Liver (tissue), 3 donors: ENCODE data around the gene IL17B.

Source experiments
- CTCF ChIP-seq: fragments of 150-350 bp; IDR thresholded peaks from 2 replicates; pipeline ENCODE4 v1.5.1; 2017; ENCODE audit warnings: improper control_type of control experiment, low read depth, low read length; ENCODE audit not compliant: missing input control
- EGR1 ChIP-seq, 2 donors: IDR thresholded peaks; 2 replicates each; pipeline ENCODE4 v1.6.1; 2016 to 2018; ENCODE audit warnings: antibody characterized with exemption in 2 of 2, low read depth in 2 of 2
- FOXA1 ChIP-seq: IDR thresholded peaks from 2 replicates; pipeline ENCODE4 v1.6.1; 2016; ENCODE audit warnings: antibody characterized with exemption
- FOXA2 ChIP-seq: IDR thresholded peaks from 2 replicates; pipeline ENCODE4 v1.6.1; 2016; ENCODE audit warnings: antibody characterized with exemption
- GABPA ChIP-seq, 2 donors: IDR thresholded peaks in 1 of 2; conservative IDR thresholded peaks in 1 of 2; 2 replicates each; pipeline ENCODE4 v1.6.1; 2016; ENCODE audit warnings: antibody characterized with exemption in 2 of 2, mild to moderate bottlenecking in 1 of 2, moderate library complexity in 1 of 2
- JUND ChIP-seq, 2 donors: IDR thresholded peaks; 2 replicates each; pipeline ENCODE4 v1.6.1; 2016; ENCODE audit warnings: antibody characterized with exemption in 2 of 2
- RAD21 ChIP-seq, 2 donors: IDR thresholded peaks; 2 replicates each; pipeline ENCODE4 v1.6.1; 2016; ENCODE audit warnings: antibody characterized with exemption in 2 of 2, mild to moderate bottlenecking in 2 of 2
- SP1 ChIP-seq: IDR thresholded peaks from 2 replicates; pipeline ENCODE4 v1.6.1; 2018; ENCODE audit warnings: antibody characterized with exemption, mild to moderate bottlenecking
- TAF1 ChIP-seq: conservative IDR thresholded peaks from 2 replicates; pipeline ENCODE4 v1.6.1; 2016; ENCODE audit warnings: antibody characterized with exemption, mild to moderate bottlenecking
- YY1 ChIP-seq: IDR thresholded peaks from 2 replicates; pipeline ENCODE4 v1.6.1; 2016; ENCODE audit warnings: antibody characterized with exemption, mild to moderate bottlenecking
- TF ChIP-seq, protein P1 (sequence below): IDR thresholded peaks from 2 replicates; pipeline ENCODE4 v1.6.1; 2016; ENCODE audit warnings: antibody characterized with exemption
- TF ChIP-seq, protein P2 (sequence below): IDR thresholded peaks from 2 replicates; pipeline ENCODE4 v1.6.1; 2016; ENCODE audit warnings: antibody characterized with exemption, mild to moderate bottlenecking
- TF ChIP-seq, protein P3 (sequence below): IDR thresholded peaks from 2 replicates; pipeline ENCODE4 v1.6.1; 2016; ENCODE audit warnings: antibody characterized with exemption
- TF ChIP-seq, protein P4 (sequence below): IDR thresholded peaks from 2 replicates; pipeline ENCODE4 v1.6.1; 2016; ENCODE audit warnings: antibody characterized with exemption
- donor health status: healthy.
- donor health status: healthy.

DNA sequence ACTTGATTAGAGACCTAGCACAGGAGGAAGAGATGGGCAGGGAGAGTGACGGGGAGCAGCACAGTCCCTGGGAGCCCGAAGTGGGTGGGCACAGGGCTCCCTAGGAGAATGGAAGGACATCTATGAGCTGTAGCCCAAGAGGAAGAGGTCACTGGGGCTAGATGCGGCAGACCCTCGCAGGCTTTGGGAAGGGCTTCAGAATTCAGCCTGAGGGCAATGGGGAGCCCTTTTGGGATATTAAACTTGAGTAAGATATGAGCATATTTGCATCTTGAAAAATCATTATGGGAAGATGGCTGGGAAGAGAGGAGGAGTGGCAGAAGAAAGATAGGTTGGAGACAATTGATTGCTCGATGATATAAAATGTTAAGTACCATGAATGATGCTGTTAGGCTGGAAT lies 48.9 kb upstream of the IL17B start:
- TF ChIP-seq CTCF, result no peak
- TF ChIP-seq JUND (IDR thresholded peaks at IDR 0.05), result no peak
- no peak for TF ChIP-seq TAF1
- TF ChIP-seq FOXA2, result no peak
- no peak for TF ChIP-seq YY1
- TF ChIP-seq, protein P1, sequence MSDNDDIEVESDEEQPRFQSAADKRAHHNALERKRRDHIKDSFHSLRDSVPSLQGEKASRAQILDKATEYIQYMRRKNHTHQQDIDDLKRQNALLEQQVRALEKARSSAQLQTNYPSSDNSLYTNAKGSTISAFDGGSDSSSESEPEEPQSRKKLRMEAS, result no peak
- TF ChIP-seq, protein P2, sequence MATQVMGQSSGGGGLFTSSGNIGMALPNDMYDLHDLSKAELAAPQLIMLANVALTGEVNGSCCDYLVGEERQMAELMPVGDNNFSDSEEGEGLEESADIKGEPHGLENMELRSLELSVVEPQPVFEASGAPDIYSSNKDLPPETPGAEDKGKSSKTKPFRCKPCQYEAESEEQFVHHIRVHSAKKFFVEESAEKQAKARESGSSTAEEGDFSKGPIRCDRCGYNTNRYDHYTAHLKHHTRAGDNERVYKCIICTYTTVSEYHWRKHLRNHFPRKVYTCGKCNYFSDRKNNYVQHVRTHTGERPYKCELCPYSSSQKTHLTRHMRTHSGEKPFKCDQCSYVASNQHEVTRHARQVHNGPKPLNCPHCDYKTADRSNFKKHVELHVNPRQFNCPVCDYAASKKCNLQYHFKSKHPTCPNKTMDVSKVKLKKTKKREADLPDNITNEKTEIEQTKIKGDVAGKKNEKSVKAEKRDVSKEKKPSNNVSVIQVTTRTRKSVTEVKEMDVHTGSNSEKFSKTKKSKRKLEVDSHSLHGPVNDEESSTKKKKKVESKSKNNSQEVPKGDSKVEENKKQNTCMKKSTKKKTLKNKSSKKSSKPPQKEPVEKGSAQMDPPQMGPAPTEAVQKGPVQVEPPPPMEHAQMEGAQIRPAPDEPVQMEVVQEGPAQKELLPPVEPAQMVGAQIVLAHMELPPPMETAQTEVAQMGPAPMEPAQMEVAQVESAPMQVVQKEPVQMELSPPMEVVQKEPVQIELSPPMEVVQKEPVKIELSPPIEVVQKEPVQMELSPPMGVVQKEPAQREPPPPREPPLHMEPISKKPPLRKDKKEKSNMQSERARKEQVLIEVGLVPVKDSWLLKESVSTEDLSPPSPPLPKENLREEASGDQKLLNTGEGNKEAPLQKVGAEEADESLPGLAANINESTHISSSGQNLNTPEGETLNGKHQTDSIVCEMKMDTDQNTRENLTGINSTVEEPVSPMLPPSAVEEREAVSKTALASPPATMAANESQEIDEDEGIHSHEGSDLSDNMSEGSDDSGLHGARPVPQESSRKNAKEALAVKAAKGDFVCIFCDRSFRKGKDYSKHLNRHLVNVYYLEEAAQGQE, result no peak
- TF ChIP-seq SP1, result no peak
- no peak for TF ChIP-seq RAD21 (IDR thresholded peaks at IDR 0.05)
- no peak for TF ChIP-seq FOXA1
- TF ChIP-seq EGR1 (IDR thresholded peaks at IDR 0.05; ENCODE audit: low read depth in 2 of 2), result no peak
- TF ChIP-seq GABPA (IDR thresholded peaks at IDR 0.05 in 1 of 2, conservative IDR thresholded peaks at IDR 0.05 in 1 of 2), result no peak
- TF ChIP-seq, protein P3, sequence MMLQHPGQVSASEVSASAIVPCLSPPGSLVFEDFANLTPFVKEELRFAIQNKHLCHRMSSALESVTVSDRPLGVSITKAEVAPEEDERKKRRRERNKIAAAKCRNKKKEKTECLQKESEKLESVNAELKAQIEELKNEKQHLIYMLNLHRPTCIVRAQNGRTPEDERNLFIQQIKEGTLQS, result no peak
- TF ChIP-seq, protein P4, sequence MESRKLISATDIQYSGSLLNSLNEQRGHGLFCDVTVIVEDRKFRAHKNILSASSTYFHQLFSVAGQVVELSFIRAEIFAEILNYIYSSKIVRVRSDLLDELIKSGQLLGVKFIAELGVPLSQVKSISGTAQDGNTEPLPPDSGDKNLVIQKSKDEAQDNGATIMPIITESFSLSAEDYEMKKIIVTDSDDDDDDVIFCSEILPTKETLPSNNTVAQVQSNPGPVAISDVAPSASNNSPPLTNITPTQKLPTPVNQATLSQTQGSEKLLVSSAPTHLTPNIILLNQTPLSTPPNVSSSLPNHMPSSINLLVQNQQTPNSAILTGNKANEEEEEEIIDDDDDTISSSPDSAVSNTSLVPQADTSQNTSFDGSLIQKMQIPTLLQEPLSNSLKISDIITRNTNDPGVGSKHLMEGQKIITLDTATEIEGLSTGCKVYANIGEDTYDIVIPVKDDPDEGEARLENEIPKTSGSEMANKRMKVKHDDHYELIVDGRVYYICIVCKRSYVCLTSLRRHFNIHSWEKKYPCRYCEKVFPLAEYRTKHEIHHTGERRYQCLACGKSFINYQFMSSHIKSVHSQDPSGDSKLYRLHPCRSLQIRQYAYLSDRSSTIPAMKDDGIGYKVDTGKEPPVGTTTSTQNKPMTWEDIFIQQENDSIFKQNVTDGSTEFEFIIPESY, result no peak
